A673 (cell line): ENCODE measurements around the gene KCNIP3.

Experiments
- EZH2 ChIP-seq: fragments of 200-600 bp; sonication (generic); IDR thresholded peaks from 2 replicates; pipeline ENCODE4 v1.6.1; 2017; ENCODE audit warnings: borderline replicate concordance, low read depth, mild to moderate bottlenecking, mixed read lengths, antibody characterized with exemption, low read length; ENCODE audit not compliant: poor library complexity, severe bottlenecking
- TF ChIP-seq, protein P1 (sequence below): fragments of 300-800, 200-600 bp; sonication (generic); conservative IDR thresholded peaks from 2 replicates; pipeline ENCODE4 v1.5.1; 2017; ENCODE audit warnings: low read depth, mild to moderate bottlenecking, antibody characterized with exemption, low read length, moderate library complexity, mixed read lengths

DNA sequence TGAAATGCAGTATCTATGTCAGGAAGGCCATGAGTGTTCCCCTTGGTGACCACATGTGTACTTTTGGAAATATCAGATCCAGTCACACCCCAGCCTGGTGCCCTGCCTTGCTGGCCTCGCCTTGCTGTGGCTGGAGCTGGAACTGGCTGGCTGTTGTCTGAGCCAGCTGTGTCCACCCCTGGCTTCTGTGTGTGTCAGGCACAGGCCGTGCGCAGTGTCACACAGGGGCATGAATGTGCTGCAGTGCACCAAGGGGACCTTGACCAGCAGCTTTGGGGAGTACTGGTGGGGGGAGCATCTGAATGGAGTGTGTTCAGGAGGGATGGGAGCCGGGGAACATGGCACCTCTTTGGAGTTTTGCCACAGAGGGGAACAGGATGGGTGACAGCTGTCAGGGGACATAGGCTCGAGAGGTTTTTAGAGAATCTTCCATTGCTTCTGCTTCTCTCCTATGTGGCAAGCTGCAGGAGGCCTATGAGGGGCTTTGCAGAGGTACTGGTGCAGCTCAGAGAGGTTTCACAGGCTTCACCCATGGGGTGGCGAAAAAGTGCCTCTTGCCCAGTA lies 60.7 kb downstream of the KCNIP3 start:
- TF ChIP-seq, protein P1, sequence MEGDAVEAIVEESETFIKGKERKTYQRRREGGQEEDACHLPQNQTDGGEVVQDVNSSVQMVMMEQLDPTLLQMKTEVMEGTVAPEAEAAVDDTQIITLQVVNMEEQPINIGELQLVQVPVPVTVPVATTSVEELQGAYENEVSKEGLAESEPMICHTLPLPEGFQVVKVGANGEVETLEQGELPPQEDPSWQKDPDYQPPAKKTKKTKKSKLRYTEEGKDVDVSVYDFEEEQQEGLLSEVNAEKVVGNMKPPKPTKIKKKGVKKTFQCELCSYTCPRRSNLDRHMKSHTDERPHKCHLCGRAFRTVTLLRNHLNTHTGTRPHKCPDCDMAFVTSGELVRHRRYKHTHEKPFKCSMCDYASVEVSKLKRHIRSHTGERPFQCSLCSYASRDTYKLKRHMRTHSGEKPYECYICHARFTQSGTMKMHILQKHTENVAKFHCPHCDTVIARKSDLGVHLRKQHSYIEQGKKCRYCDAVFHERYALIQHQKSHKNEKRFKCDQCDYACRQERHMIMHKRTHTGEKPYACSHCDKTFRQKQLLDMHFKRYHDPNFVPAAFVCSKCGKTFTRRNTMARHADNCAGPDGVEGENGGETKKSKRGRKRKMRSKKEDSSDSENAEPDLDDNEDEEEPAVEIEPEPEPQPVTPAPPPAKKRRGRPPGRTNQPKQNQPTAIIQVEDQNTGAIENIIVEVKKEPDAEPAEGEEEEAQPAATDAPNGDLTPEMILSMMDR = no peak
- TF ChIP-seq EZH2 = no peak
